ENCODE measurements around the gene ZC3H12C. TPM values are rescaled to one million over a fixed set of nuclear protein-coding genes. Genes with fewer than 3 reads are reported as not detected.

ZC3H12C gene
- total RNA-seq, 2 experiments from 2014 or later = not detected

DNA sequence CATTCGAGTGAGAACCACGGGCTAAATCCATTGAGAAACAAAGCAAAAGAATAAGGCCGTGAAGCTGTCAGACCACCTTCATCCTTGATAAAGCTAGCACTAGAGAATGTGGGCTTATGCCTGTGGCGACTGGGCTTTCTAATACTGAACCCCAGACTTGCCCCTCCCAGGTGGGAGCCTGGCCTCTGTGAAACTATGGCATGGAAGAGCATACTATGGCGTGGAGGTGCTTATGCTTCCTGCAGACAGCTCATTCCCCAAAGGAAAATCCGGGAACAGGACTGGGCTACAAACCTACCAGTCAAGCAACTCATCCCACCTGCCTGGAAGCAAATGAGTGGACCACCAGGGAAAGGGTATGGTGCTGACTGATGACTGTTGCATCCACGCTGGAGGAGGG is 92.4 kb downstream of the ZC3H12C start:
- no peak overlapping the region for H3K27ac ChIP-seq (ENCODE audit: low read depth, low read length, poor library complexity, severe bottlenecking)
- intact Hi-C loops (cut with micrococcal nuclease; ENCODE audit: unreplicated experiment) = no loop called here
- ChIA-PET POLR2A (no interaction called here), CTCF (ENCODE audit: unreplicated experiment) (no interaction called here)
- H2AFZ ChIP-seq (ENCODE audit: low read length) = no peak overlapping the region
- no peak for DNase-seq (ENCODE audit: low spot score)
- H3K9me3 ChIP-seq (ENCODE audit: low read length) = no peaks in the 10 kb centered on the region
- no peak overlapping the region for H3K4me3 ChIP-seq (ENCODE audit: low read depth, low read length, poor library complexity, severe bottlenecking)
- no peaks in the 10 kb centered on the region for H3K9me2 ChIP-seq (ENCODE audit: insufficient read depth, low read length)
- no peak for TF ChIP-seq EZH2phosphoT487 (IDR thresholded peaks at IDR 0.05; ENCODE audit: borderline replicate concordance, low read depth, low read length)
- TF ChIP-seq, protein P1, sequence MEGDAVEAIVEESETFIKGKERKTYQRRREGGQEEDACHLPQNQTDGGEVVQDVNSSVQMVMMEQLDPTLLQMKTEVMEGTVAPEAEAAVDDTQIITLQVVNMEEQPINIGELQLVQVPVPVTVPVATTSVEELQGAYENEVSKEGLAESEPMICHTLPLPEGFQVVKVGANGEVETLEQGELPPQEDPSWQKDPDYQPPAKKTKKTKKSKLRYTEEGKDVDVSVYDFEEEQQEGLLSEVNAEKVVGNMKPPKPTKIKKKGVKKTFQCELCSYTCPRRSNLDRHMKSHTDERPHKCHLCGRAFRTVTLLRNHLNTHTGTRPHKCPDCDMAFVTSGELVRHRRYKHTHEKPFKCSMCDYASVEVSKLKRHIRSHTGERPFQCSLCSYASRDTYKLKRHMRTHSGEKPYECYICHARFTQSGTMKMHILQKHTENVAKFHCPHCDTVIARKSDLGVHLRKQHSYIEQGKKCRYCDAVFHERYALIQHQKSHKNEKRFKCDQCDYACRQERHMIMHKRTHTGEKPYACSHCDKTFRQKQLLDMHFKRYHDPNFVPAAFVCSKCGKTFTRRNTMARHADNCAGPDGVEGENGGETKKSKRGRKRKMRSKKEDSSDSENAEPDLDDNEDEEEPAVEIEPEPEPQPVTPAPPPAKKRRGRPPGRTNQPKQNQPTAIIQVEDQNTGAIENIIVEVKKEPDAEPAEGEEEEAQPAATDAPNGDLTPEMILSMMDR (conservative IDR thresholded peaks at IDR 0.05; ENCODE audit: low read length) = no peak
- H3K36me3 ChIP-seq (ENCODE audit: insufficient read depth, low read length) = no peaks in the 10 kb centered on the region
- H3K79me2 ChIP-seq (ENCODE audit: insufficient read depth, low read depth, low read length) = no peaks in the 10 kb centered on the region
- no peak overlapping the region for H3K4me2 ChIP-seq (ENCODE audit: low read length)
- no TSS peak for BruUV-seq (replicated peaks)
- peaks cover under 1% of the 10 kb centered on the region for H3K4me1 ChIP-seq (ENCODE audit: insufficient read depth, low read length, poor library complexity, severe bottlenecking)
- H4K20me1 ChIP-seq (ENCODE audit: insufficient read depth, low read length) = no peaks in the 10 kb centered on the region

DNA sequence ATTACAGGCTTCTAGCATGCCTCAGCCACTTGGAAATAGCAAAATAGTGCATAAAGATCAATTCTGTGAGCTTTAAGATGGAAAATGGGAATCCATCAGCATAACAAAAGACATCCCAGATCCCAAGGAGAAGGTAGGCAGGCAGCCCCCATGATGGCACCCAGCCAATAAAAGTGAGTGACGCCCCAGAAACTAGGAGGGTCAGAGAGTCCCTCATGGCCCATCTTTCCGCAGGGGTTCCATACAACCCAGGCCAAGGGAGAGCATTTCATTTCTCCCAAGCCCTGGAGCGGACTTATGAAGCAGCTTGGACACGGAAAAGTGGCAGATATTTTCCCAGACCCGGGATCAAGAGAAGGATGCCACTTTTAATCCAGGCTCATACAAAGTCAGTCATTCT is 93.3 kb downstream of the ZC3H12C start:
- ChIA-PET POLR2A (interaction anchor here (0.6 kb wide), 1 partner anchor 134 kb away, joined by 6 read pairs; no protein-coding TSS in a partner anchor), CTCF (ENCODE audit: unreplicated experiment) (no interaction called here)
- BruUV-seq (replicated peaks) = no TSS peak

DNA sequence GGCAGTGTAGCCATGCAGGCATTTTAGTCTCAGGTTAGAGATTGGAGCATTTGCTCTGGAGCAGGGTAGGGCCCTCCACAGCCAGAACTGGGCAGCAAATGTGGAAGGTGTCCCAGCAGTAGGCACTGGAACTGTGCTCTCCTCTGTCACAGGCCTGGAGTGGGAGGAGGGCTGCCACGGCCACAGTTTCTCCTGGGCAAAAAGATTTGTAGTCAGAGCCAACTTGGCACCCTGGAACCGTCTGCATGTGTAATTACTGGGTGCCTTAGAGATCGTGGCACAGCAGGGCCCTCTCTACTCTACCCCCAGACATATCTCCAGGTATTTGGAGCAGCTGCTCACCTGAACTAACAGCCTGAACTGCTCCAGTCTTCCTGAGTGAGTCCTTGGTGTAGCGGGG is 93.7 kb downstream of the ZC3H12C start:
- Histone ChIP-seq H3K79me2 (ENCODE audit: insufficient read depth, low read depth, low read length) (no peaks in the 10 kb centered on the region), H3K27ac (ENCODE audit: low read depth, low read length, poor library complexity, severe bottlenecking) (no peak overlapping the region), H3K4me2 (ENCODE audit: low read length) (no peak overlapping the region), H3K9me2 (ENCODE audit: insufficient read depth, low read length) (no peaks in the 10 kb centered on the region), H2AFZ (ENCODE audit: low read length) (no peak overlapping the region), H3K36me3 (ENCODE audit: insufficient read depth, low read length) (no peaks in the 10 kb centered on the region), H3K9me3 (ENCODE audit: low read length) (peaks cover 4% of the 10 kb centered on the region; the same call in 1 of the 2 replicates), H3K4me1 (ENCODE audit: insufficient read depth, low read length, poor library complexity, severe bottlenecking) (peaks cover 9% of the 10 kb centered on the region), H3K4me3 (ENCODE audit: low read depth, low read length, poor library complexity, severe bottlenecking) (no peak overlapping the region), H4K20me1 (ENCODE audit: insufficient read depth, low read length) (no peaks in the 10 kb centered on the region)
- DNase-seq (ENCODE audit: low spot score) = no peak
- ChIA-PET CTCF (ENCODE audit: unreplicated experiment) (interaction anchor here (0.6 kb wide), 1 partner anchor 142 kb away, joined by 3 read pairs; no protein-coding TSS in a partner anchor), POLR2A (interaction anchor here (0.6 kb wide), 1 partner anchor 297 kb away, joined by 3 read pairs; no protein-coding TSS in a partner anchor)
- intact Hi-C loops (cut with micrococcal nuclease; ENCODE audit: unreplicated experiment) = no loop called here
- no peak for TF ChIP-seq EZH2phosphoT487 (IDR thresholded peaks at IDR 0.05; ENCODE audit: borderline replicate concordance, low read depth, low read length)
- TF ChIP-seq, protein P1 (conservative IDR thresholded peaks at IDR 0.05; ENCODE audit: low read length) = no peak
- BruUV-seq (replicated peaks) = no TSS peak

More for the DNA sequence above, 93.3 kb downstream of the ZC3H12C start:
- TF ChIP-seq EZH2phosphoT487 (IDR thresholded peaks at IDR 0.05; ENCODE audit: borderline replicate concordance, low read depth, low read length) = no peak
- TF ChIP-seq, protein P1 (conservative IDR thresholded peaks at IDR 0.05; ENCODE audit: low read length) = no peak
- Histone ChIP-seq H4K20me1 (ENCODE audit: insufficient read depth, low read length) (no peaks in the 10 kb centered on the region), H3K4me3 (ENCODE audit: low read depth, low read length, poor library complexity, severe bottlenecking) (no peak overlapping the region), H3K9me3 (ENCODE audit: low read length) (no peaks in the 10 kb centered on the region), H3K4me1 (ENCODE audit: insufficient read depth, low read length, poor library complexity, severe bottlenecking) (peaks cover 9% of the 10 kb centered on the region), H3K79me2 (ENCODE audit: insufficient read depth, low read depth, low read length) (no peaks in the 10 kb centered on the region), H2AFZ (ENCODE audit: low read length) (no peak overlapping the region), H3K36me3 (ENCODE audit: insufficient read depth, low read length) (no peaks in the 10 kb centered on the region), H3K4me2 (ENCODE audit: low read length) (no peak overlapping the region), H3K27ac (ENCODE audit: low read depth, low read length, poor library complexity, severe bottlenecking) (no peak overlapping the region), H3K9me2 (ENCODE audit: insufficient read depth, low read length) (no peaks in the 10 kb centered on the region)
- intact Hi-C loops (cut with micrococcal nuclease; ENCODE audit: unreplicated experiment) = no loop called here
- no peak for DNase-seq (ENCODE audit: low spot score)
